ENCODE data around the gene TXNL4A. TPM values are rescaled to one million over a fixed set of nuclear protein-coding genes. Genes with fewer than 3 reads are reported as not detected.

Gene TXNL4A
- total RNA-seq, 1 donor from 2014 or later: 79.5 TPM

DNA sequence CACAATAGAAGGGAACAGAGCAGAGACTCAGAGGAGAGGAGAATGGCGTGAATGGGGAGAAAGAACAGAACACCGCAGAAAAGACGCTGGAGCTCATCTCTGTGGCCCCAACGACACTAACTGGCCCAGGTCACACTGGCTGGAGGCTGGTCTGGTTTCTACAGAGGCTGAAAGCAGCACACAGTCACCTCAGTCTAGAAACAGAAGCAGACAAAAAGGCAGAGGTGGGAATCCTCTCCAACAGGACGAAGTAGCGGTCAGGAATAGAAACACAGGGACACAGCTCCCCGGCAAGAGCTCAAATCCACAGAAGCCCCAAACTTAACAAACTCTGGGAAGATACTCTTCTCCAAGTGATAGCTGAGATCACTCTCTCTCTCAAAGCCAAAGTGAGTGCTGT is 46.2 kb downstream of the TXNL4A start:
- Mint-ChIP-seq H3K27me3 (ENCODE audit: low read depth) (no peaks in the 10 kb centered on the region), H3K4me1 (peaks cover 3% of the 10 kb centered on the region), H3K36me3 (peaks cover 39% of the 10 kb centered on the region), H3K9me3 (peaks cover 6% of the 10 kb centered on the region), H3K4me3 (no peak overlapping the region), H3K27ac (no peak overlapping the region)
- no peak for DNase-seq (ENCODE audit: low spot score in 2 of 2, unreplicated experiment in 2 of 2)
- TF ChIP-seq, protein P1, sequence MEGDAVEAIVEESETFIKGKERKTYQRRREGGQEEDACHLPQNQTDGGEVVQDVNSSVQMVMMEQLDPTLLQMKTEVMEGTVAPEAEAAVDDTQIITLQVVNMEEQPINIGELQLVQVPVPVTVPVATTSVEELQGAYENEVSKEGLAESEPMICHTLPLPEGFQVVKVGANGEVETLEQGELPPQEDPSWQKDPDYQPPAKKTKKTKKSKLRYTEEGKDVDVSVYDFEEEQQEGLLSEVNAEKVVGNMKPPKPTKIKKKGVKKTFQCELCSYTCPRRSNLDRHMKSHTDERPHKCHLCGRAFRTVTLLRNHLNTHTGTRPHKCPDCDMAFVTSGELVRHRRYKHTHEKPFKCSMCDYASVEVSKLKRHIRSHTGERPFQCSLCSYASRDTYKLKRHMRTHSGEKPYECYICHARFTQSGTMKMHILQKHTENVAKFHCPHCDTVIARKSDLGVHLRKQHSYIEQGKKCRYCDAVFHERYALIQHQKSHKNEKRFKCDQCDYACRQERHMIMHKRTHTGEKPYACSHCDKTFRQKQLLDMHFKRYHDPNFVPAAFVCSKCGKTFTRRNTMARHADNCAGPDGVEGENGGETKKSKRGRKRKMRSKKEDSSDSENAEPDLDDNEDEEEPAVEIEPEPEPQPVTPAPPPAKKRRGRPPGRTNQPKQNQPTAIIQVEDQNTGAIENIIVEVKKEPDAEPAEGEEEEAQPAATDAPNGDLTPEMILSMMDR (IDR thresholded peaks at IDR 0.05; ENCODE audit: unreplicated experiment): no peak

DNA sequence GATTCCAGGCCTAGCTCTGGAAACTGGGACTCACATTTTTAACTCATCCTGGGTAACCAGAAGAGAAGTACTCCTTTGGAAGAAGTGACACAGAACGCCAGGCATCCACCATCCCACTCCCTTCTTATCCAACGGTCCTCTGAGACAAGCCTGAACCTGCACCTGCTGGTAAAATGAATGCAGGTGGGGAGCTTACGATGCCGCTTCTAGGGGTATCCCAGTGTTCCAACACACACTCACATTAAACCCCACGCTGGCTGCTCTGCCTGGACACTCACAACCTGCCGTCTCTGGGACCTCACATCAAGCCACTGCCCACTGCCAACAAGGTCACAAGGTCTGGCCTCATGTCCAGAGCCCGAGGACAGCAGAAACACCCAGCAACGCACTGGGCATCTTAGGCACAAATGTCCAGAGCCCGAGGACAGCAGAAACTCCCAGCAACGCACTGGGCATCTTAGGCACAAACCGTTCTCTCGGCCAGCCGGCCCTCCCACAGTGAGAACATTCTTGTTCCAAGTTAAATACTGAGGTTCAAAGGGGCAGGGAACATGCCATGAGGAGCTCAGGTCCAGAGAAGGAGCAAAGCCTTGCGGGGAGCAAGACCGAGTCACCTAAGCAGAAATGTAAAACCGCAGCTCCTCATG is 46.8 kb downstream of the TXNL4A start:
- no peak overlapping the region for H3K4me3 Mint-ChIP-seq
- peaks cover 45% of the 10 kb centered on the region for H3K36me3 Mint-ChIP-seq
- TF ChIP-seq, protein P1 (IDR thresholded peaks at IDR 0.05; ENCODE audit: unreplicated experiment): no peak
- H3K9me3 Mint-ChIP-seq: peaks cover 8% of the 10 kb centered on the region
- H3K27me3 Mint-ChIP-seq (ENCODE audit: low read depth): no peaks in the 10 kb centered on the region
- no peak overlapping the region for H3K27ac Mint-ChIP-seq
- no peaks in the 10 kb centered on the region for H3K4me1 Mint-ChIP-seq
- DNase-seq (ENCODE audit: low spot score in 2 of 2, unreplicated experiment in 2 of 2): no peak

DNA sequence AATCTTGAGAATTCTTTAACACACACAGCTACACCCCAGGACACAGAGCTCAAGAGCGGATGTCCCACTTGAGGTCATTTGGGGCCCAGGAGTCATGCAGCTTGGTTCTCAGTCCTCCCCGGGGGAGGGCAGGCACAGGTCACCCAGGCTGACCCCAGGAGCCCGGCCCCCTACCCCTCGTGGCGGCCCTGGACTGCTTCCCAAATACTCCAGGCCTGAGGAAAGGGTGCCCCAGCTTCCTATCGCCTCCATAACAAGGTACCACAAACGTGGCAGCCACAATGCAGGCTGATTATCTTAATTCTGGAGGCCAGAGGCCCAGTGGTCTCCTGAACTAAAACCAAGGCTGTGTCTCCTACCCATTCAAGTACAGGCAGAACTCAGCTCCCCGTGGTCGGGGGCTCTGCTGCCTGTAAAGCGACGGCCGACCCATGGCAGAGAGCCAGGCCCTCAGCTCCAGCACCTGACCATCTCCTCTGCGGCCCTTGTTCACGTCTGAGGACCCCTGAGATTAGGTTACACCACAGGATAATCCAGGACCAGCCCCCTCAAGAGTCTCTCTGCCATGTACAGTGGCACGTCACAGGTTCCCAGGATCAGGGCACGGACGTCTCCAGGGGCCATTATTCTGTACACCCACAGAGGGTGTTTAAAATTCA is 47.4 kb downstream of the TXNL4A start:
- Mint-ChIP-seq H3K9me3 (peaks cover 15% of the 10 kb centered on the region), H3K27me3 (ENCODE audit: low read depth) (no peaks in the 10 kb centered on the region), H3K27ac (no peak overlapping the region), H3K4me3 (no peak overlapping the region), H3K36me3 (peaks cover 51% of the 10 kb centered on the region), H3K4me1 (no peaks in the 10 kb centered on the region)
- TF ChIP-seq, protein P1 (IDR thresholded peaks at IDR 0.05; ENCODE audit: unreplicated experiment): no peak
- DNase-seq (ENCODE audit: low spot score in 2 of 2, unreplicated experiment in 2 of 2): no peak

DNA sequence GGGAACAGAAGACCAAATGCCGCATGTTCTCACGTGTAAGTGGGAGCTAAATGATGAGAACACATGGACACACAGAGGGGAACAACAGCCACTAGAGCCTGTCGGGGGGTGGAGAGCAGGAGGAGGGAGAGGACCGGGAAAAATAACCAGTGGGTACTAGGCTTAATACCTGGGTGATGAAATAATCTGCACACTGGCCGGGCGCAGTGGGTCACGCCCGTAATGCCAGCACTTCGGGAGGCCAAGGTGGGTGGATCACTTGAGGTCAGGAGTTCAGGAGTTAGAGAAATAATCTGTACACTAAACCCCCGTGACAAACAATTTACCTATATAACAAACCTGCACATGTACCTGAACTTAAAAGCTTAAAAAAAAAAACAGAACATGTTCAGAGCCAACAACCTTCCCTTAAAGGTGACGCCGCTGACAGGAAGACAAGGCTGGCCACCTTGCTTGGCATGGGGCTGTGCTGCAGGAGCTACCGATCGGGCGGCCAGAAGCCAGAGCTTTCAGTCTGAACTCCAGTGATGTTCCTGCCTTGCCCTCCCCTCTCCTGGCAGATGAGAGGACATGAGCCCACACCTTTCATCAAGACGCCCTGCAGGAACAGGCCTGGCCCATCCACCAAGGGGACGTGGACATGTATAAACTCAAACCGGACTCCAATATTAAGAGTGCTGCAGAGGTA is 48.1 kb downstream of the TXNL4A start:
- TF ChIP-seq, protein P1 (IDR thresholded peaks at IDR 0.05; ENCODE audit: unreplicated experiment): no peak
- peaks cover 21% of the 10 kb centered on the region for H3K9me3 Mint-ChIP-seq
- no peak overlapping the region for H3K4me3 Mint-ChIP-seq
- H3K27ac Mint-ChIP-seq: no peak overlapping the region
- H3K36me3 Mint-ChIP-seq: peaks cover 58% of the 10 kb centered on the region
- no peaks in the 10 kb centered on the region for H3K27me3 Mint-ChIP-seq (ENCODE audit: low read depth)
- no peaks in the 10 kb centered on the region for H3K4me1 Mint-ChIP-seq
- DNase-seq (ENCODE audit: low spot score in 2 of 2, unreplicated experiment in 2 of 2): no peak

DNA sequence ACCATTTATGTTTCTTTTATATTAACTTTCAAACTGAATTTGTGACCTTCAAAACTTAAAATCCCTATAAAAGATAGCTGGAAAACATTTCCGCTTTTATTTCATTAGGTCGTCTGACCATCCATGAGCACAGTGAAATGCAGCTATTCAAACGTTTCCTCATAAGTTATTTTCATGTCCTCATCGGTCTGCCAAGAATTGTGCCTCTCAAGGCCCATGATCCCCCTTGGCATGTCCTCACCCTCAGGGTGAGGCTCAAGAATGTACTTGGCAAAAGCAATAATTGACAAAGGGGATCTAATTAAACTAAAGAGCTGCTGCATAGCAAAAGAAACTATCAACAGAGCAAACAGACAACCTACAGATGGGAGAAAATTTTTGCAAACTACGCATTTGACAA is 49.3 kb downstream of the TXNL4A start:
- Mint-ChIP-seq H3K4me3 (no peak overlapping the region), H3K27me3 (ENCODE audit: low read depth) (no peaks in the 10 kb centered on the region), H3K27ac (no peak overlapping the region), H3K9me3 (peaks cover 26% of the 10 kb centered on the region), H3K36me3 (peaks cover 68% of the 10 kb centered on the region), H3K4me1 (no peaks in the 10 kb centered on the region)
- TF ChIP-seq, protein P1 (IDR thresholded peaks at IDR 0.05; ENCODE audit: unreplicated experiment): no peak
- DNase-seq (ENCODE audit: low spot score in 2 of 2, unreplicated experiment in 2 of 2): no peak

Data from mesothelial cell of epicardium (in vitro differentiated cells).